NT2/D1 (cell line): ENCODE data around the gene PLA2G3.
"Not testable (repeated sequence)": the region's sequence is repeated elsewhere in the genome, so short reads cannot be mapped to it uniquely, and the experiment has no call there.

ENCODE experiments used
- DNase-seq: peaks from one replicate; pipeline ENCODE4 v3.0.0-alpha.2; 2011; ENCODE audit warnings: low read depth, low spot score
- H3K27me3 ChIP-seq: 2 replicates; pipeline ENCODE4 v1.6.0; 2011; ENCODE audit warnings: mild to moderate bottlenecking; ENCODE audit not compliant: insufficient read length, insufficient read depth
- H3K36me3 ChIP-seq: 2 replicates; pipeline ENCODE4 v1.6.1; 2011; ENCODE audit warnings: mild to moderate bottlenecking, low read length, mixed read lengths; ENCODE audit not compliant: insufficient read depth, insufficient read length
- H3K4me1 ChIP-seq: 2 replicates; pipeline ENCODE4 v1.5.1; 2011; ENCODE audit not compliant: insufficient read depth, insufficient read length
- H3K4me3 ChIP-seq: 2 replicates; pipeline ENCODE4 v1.5.1; 2011; ENCODE audit warnings: low read depth; ENCODE audit not compliant: insufficient read length
- H3K9ac ChIP-seq: 2 replicates; pipeline ENCODE4 v1.6.0; 2011; ENCODE audit warnings: low read depth; ENCODE audit not compliant: insufficient read length
- H3K9me3 ChIP-seq: 2 replicates; pipeline ENCODE4 v1.5.1; 2011; ENCODE audit warnings: mild to moderate bottlenecking, low read length; ENCODE audit not compliant: insufficient read depth
- SUZ12 ChIP-seq: IDR thresholded peaks from 2 replicates; pipeline ENCODE4 v1.6.1; 2011; ENCODE audit not compliant: insufficient read length, insufficient read depth; ENCODE audit errors: extremely low read depth
- YY1 ChIP-seq: IDR thresholded peaks from 2 replicates; pipeline ENCODE4 v1.6.1; 2011; ENCODE audit not compliant: insufficient read length, insufficient read depth
- ZNF274 ChIP-seq: IDR thresholded peaks from 2 replicates; pipeline ENCODE4 v1.6.1; 2011; ENCODE audit warnings: mild to moderate bottlenecking, low read depth, low read length

The PLA2G3 gene

DNA sequence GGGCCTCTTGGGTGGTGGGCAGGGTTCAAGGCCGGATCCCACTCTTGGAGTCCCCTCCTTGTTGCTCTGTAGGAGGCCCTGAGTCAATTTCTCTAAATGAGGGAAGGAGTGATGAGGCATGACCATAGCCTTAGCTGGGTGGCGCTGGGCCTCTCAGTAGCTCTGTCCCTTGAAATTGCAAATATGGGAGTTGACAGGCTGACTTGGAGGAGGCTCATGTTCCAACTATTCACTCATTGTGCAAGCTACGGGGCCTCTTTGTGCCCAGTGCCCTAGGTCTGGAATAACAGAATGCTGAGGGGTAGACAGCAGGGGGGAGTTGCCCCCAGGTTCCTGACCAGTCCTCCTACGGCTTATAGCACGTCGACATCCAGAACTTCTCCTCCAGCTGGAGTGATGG is 40.9 kb downstream of the PLA2G3 start:
- Histone ChIP-seq H3K9ac (no peak overlapping the region), H3K9me3 (no peaks in the 10 kb centered on the region), H3K4me1 (peaks cover 2% of the 10 kb centered on the region), H3K36me3 (peaks cover 77% of the 10 kb centered on the region), H3K4me3 (no peak overlapping the region), H3K27me3 (no peaks in the 10 kb centered on the region)
- TF ChIP-seq YY1 (no peak), SUZ12 (no peak), ZNF274 (no peak)
- DNase-seq: no peak

- Histone ChIP-seq H3K4me3 (no peak overlapping the region), H3K4me1 (peaks cover 2% of the 10 kb centered on the region), H3K9me3 (no peaks in the 10 kb centered on the region), H3K9ac (no peak overlapping the region), H3K27me3 (no peaks in the 10 kb centered on the region), H3K36me3 (peaks cover 74% of the 10 kb centered on the region)
- DNase-seq: no peak
- TF ChIP-seq SUZ12 (no peak), YY1 (no peak), ZNF274 (no peak)
Observed at GRCh38 chr22:31098632-31099110, 41.6 kb downstream of the PLA2G3 start.

GRCh38 chr22:31097941-31098631 is 42.2 kb downstream of the PLA2G3 start:
- peaks cover 73% of the 10 kb centered on the region for H3K36me3 ChIP-seq
- H3K4me1 ChIP-seq: peaks cover 2% of the 10 kb centered on the region
- H3K9ac ChIP-seq: no peak overlapping the region
- no peak overlapping the region for H3K4me3 ChIP-seq
- H3K9me3 ChIP-seq: no peaks in the 10 kb centered on the region
- TF ChIP-seq ZNF274 (no peak), SUZ12 (no peak)
- no peaks in the 10 kb centered on the region for H3K27me3 ChIP-seq
- DNase-seq: no peak

DNA sequence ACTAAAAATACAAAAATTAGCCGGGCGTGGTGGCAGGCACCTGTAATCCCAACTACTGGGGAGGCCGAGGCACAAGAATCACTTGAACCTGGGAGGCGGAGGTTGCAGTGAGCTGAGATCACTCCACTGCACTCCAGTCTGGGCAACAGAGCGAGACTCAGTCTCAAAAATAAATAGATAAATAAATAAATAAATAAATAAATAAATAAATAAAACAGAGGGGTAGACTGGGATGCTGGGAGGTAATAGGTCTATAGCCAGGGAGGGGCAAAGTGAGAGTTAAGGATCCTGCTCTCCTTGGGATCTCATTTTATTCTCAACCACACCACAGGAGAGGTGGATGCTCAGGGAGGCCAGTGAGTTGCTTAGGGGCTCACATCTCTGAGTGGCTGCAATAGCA is 42.8 kb downstream of the PLA2G3 start:
- not testable (repeated sequence) for H3K4me1 ChIP-seq, H3K4me3 ChIP-seq, H3K9ac ChIP-seq, DNase-seq, H3K9me3 ChIP-seq, H3K27me3 ChIP-seq
- peaks cover 74% of the 10 kb centered on the region for H3K36me3 ChIP-seq

GRCh38 chr22:31096657-31097279 is 43.5 kb downstream of the PLA2G3 start:
- peaks cover 2% of the 10 kb centered on the region for H3K4me1 ChIP-seq
- no peak overlapping the region for H3K4me3 ChIP-seq
- H3K9ac ChIP-seq: no peak overlapping the region
- TF ChIP-seq YY1 (no peak), SUZ12 (no peak), ZNF274 (no peak)
- peaks cover 77% of the 10 kb centered on the region for H3K36me3 ChIP-seq
- H3K27me3 ChIP-seq: no peaks in the 10 kb centered on the region
- no peaks in the 10 kb centered on the region for H3K9me3 ChIP-seq
- DNase-seq: no peak

GRCh38 chr22:31095637-31096249 is 44.6 kb downstream of the PLA2G3 start:
- Histone ChIP-seq H3K4me1 (peaks cover 2% of the 10 kb centered on the region), H3K9ac (no peak overlapping the region), H3K36me3 (peaks cover 79% of the 10 kb centered on the region), H3K9me3 (no peaks in the 10 kb centered on the region), H3K4me3 (no peak overlapping the region), H3K27me3 (no peaks in the 10 kb centered on the region)
- no peak for DNase-seq
- TF ChIP-seq ZNF274: no peak
- no peak for TF ChIP-seq YY1

GRCh38 chr22:31094741-31095140 is 45.6 kb downstream of the PLA2G3 start:
- Histone ChIP-seq H3K27me3 (no peaks in the 10 kb centered on the region), H3K4me3 (no peak overlapping the region), H3K9me3 (no peaks in the 10 kb centered on the region), H3K36me3 (peaks cover 85% of the 10 kb centered on the region), H3K4me1 (peaks cover 2% of the 10 kb centered on the region), H3K9ac (no peak overlapping the region)
- TF ChIP-seq SUZ12 (no peak), ZNF274 (no peak), YY1 (no peak)
- no peak for DNase-seq
